ENCODE measurements around the gene MYH4.

- no peak for TF ChIP-seq POLR2A (IDR thresholded peaks at IDR 0.05)
- no peak for TF ChIP-seq CTCF (IDR thresholded peaks at IDR 0.05 in 8 of 11, conservative IDR thresholded peaks at IDR 0.05 in 3 of 11)
Measured at GRCh38 chr17:10398352-10398751, 71.0 kb downstream of the MYH4 start.
